K562 (cell line): Measurements from ENCODE around the gene MAB21L2. TPM values are rescaled to one million over a fixed set of nuclear protein-coding genes. Genes with fewer than 3 reads are reported as not detected.

Source experiments
- ATAC-seq: fragments of 200-7000 bp; cut with Tn5 transposase; 3 replicates; pipeline ENCODE4 v1.9.1; 2020; ENCODE audit warnings: moderate library complexity
- BruUV-seq: library from RNA; stranded (reverse); fragments of 400-500 nt; replicated peaks from 2 replicates; lab custom pipeline; 2021; lab: Mats Ljungman, UMichigan
- CTCF ChIA-PET: fragments of 300-600 bp; formaldehyde crosslinking; extraction: SDS; loops from one replicate; lab custom pipeline; 2021; ENCODE audit warnings: low intra/inter-chr PET ratio; lab: Yijun Ruan, JAX
- POLR2A ChIA-PET: fragments of 300-600, 350-650 bp; sonication (Branson Sonifier 250); formaldehyde crosslinking; extraction: SDS; loops from one replicate; lab custom pipeline; 2021; ENCODE audit warnings: antibody characterized with exemption, inconsistent platforms; lab: Yijun Ruan, JAX
- DNase-seq, 4 experiments: peaks; one replicate each; pipeline versions ENCODE4 v3.0.0 to v3.0.0-alpha.2; 2011 to 2018; ENCODE audit warnings: low spot score in 3 of 4, mixed read lengths in 3 of 4; ENCODE audit errors: extremely low read depth in 1 of 4
- FAIRE-seq: peaks from 2 replicates; lab custom pipeline; 2011; peaks lifted over from hg19 to GRCh38; lab: Jason Lieb, UNC
- H2AFZ ChIP-seq: 2 replicates; pipeline ENCODE4 v1.6.0; 2011; ENCODE audit warnings: low read depth, low read length, control low read depth, inconsistent platforms
- H3K27ac ChIP-seq: fragments of 200-600 bp; 3 replicates; pipeline ENCODE4 v1.8.0; 2011; ENCODE audit warnings: low read depth, mild to moderate bottlenecking, control low read depth, inconsistent platforms, low read length, moderate library complexity, mixed read lengths; ENCODE audit errors: extremely low read depth
- H3K27me3 ChIP-seq, 2 experiments: fragments of 300-600 bp in 1 of 2; 2 replicates in 1 of 2; 3 replicates in 1 of 2; pipeline versions ENCODE4 v1.6.0 to v1.8.0; 2011; ENCODE audit warnings: inconsistent platforms in 2 of 2, low read length in 2 of 2, mild to moderate bottlenecking in 1 of 2, mixed read lengths in 1 of 2, moderate library complexity in 1 of 2; ENCODE audit not compliant: control insufficient read depth in 2 of 2, insufficient read depth in 2 of 2
- H3K36me3 ChIP-seq: fragments of 300-600 bp; 3 replicates; pipeline ENCODE4 v1.8.0; 2011; ENCODE audit warnings: mild to moderate bottlenecking, low read length, inconsistent platforms; ENCODE audit not compliant: control insufficient read depth, insufficient read depth
- H3K4me1 ChIP-seq, 2 experiments: fragments of 200-600 bp in 1 of 2; replicated peaks in 1 of 2; 2 replicates in 1 of 2; 3 replicates in 1 of 2; pipeline versions ENCODE4 v1.5.1 to v1.8.0; 2011; ENCODE audit warnings: inconsistent platforms in 2 of 2, low read length in 2 of 2, mild to moderate bottlenecking in 1 of 2, mixed read lengths in 1 of 2, moderate library complexity in 1 of 2; ENCODE audit not compliant: control insufficient read depth in 2 of 2, insufficient read depth in 2 of 2
- H3K4me2 ChIP-seq: 2 replicates; pipeline ENCODE4 v1.6.1; 2011; ENCODE audit warnings: low read length, control low read depth, inconsistent platforms, mixed read lengths; ENCODE audit not compliant: insufficient read depth
- H3K4me3 ChIP-seq: fragments of 200-600 bp; sonication (generic), shearing (Covaris generic); 2 replicates; pipeline ENCODE4 v1.5.1; 2016; ENCODE audit warnings: control low read depth, inconsistent platforms
- H3K79me2 ChIP-seq: fragments of 200-600 bp; 3 replicates; pipeline ENCODE4 v1.8.0; 2011; ENCODE audit warnings: low read length, inconsistent platforms; ENCODE audit not compliant: control insufficient read depth, insufficient read depth
- H3K9ac ChIP-seq, 2 experiments: 2 replicates each; pipeline versions ENCODE4 v1.6.0 to v1.6.1; 2011; ENCODE audit warnings: low read depth in 2 of 2, low read length in 2 of 2, control low read depth in 1 of 2, inconsistent platforms in 1 of 2, mild to moderate bottlenecking in 1 of 2, mixed read lengths in 1 of 2; ENCODE audit not compliant: insufficient read depth in 1 of 2
- H3K9me1 ChIP-seq: one replicate; pipeline ENCODE4 v1.6.0; 2011; ENCODE audit warnings: inconsistent platforms, mild to moderate bottlenecking, low read length, moderate library complexity; ENCODE audit not compliant: control insufficient read depth, insufficient read depth
- H3K9me3 ChIP-seq: replicated peaks from 2 replicates; pipeline ENCODE4 v1.5.1; 2011; ENCODE audit warnings: low read depth, low read length, inconsistent platforms; ENCODE audit not compliant: control insufficient read depth, insufficient read depth
- H4K20me1 ChIP-seq: replicated peaks from 2 replicates; pipeline ENCODE4 v1.6.1; 2011; ENCODE audit warnings: low read length, inconsistent platforms, mixed read lengths; ENCODE audit not compliant: control insufficient read depth, insufficient read depth
- ARHGAP35 ChIP-seq: fragments of 450-650 bp; IDR thresholded peaks from 2 replicates; pipeline ENCODE4 v1.6.1; 2018; ENCODE audit not compliant: partially characterized antibody
- ETV5 ChIP-seq: sonication (generic); formaldehyde crosslinking; IDR thresholded peaks from 2 replicates; pipeline ENCODE4 v1.4.0; 2020; ENCODE audit warnings: low read depth, mild to moderate bottlenecking, missing genetic modification reagents
- NCOR1 ChIP-seq: fragments of 450-650 bp; IDR thresholded peaks from 2 replicates; pipeline ENCODE4 v1.6.1; 2016; ENCODE audit warnings: mild to moderate bottlenecking, moderate library complexity
- RAD51 ChIP-seq: fragments of 450-650 bp; IDR thresholded peaks from 2 replicates; pipeline ENCODE4 v1.7.1; 2016; ENCODE audit warnings: low read depth, mild to moderate bottlenecking, borderline replicate concordance
- TFAM ChIP-seq: fragments of 250-450 bp; sonication (Bioruptor Pico); conservative IDR thresholded peaks from 2 replicates; pipeline ENCODE4 v1.5.0; 2021; ENCODE audit warnings: mild to moderate bottlenecking, moderate library complexity
- WGBS: fragments of 100-300 bp; shearing (Covaris generic); methylation state at CpG from one replicate; pipeline ENCODE4 v1.1.6; 2016; ENCODE audit warnings: low coverage, mixed read lengths; ENCODE audit not compliant: insufficient coverage; ENCODE audit errors: missing lambda C conversion rate; 5-methylcytosine and 5-hydroxymethylcytosine counted together
- in situ Hi-C: fragments of 300-500 bp; cut with MboI; formaldehyde crosslinking; loops from 4 replicates; pipeline ENCODE4 v1.15.0; 2018; ENCODE audit warnings: inconsistent platforms, mixed read lengths
- intact Hi-C: fragments of 100-400 bp; cut with micrococcal nuclease; formaldehyde crosslinking; loops from 2 replicates; pipeline ENCODE4 v1.14.2; 2022
- polyA plus RNA-seq, 8 experiments: library from polyadenylated mRNA; depleted of rRNA in 4 of 8; stranded (reverse) in 5 of 8; unstranded in 3 of 8; fragments of >200 nt; fragmentation: Nextera tagmentation in 2 of 8; fragmentation: Illumina TruSeq in 1 of 8; extraction: Ambion mirVana in 2 of 8; extraction: Trizol in 1 of 8; gene quantifications; 2 replicates each; pipeline versions ENCODE4 v1.2.1 to v1.2.3, GENCODE V29; 2011 to 2014; ENCODE audit warnings: inconsistent platforms in 1 of 8, missing spikeins in 1 of 8
- total RNA-seq, 7 experiments: library from RNA; depleted of rRNA in 6 of 7; stranded (reverse); fragments of >200 nt in 6 of 7; fragmentation: Illumina TruSeq in 2 of 7; extraction: Trizol in 2 of 7; gene quantifications; 2 replicates each; pipeline versions ENCODE4 v1.2.1 to v1.2.3, GENCODE V29; 2011 to 2021; ENCODE audit warnings: low replicate concordance in 1 of 7
- TF ChIP-seq, protein P1 (sequence below): fragments of 450-650 bp; formaldehyde crosslinking; IDR thresholded peaks from 2 replicates; pipeline ENCODE4 v1.4.0; 2020; ENCODE audit warnings: mild to moderate bottlenecking, moderate library complexity
- TF ChIP-seq, protein P2 (sequence below): fragments of 250-450 bp; sonication (Bioruptor Pico); IDR thresholded peaks from 2 replicates; pipeline ENCODE4 v1.8.0; 2021; ENCODE audit warnings: moderate library complexity, mild to moderate bottlenecking, inconsistent platforms

The MAB21L2 gene
- total and polyA plus RNA-seq, 9 of the 15 experiments (the other 6 are each of a cell fraction or from before 2014, with no cell fraction given): not detected

DNA sequence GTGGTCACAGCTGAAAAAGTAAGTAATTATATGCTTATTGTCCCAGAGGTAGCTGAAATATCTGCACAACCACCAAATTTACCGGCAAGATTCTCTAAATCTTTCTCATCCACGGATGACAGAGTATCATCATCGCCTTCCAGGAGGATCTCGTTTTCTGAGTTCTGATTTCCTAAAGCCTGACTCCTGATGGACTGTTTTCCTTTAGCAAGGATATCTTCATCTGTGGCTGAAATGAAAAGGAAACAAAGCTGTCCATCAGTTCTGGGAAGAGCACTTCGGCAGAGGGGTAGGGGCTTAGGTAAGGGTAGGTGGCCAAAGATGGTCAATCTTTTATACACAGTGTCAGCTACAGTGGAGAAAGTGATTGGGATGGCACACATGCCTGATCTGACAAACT, 8.7 kb downstream of the MAB21L2 start:
- ATAC-seq (no peak), FAIRE-seq (no peak)
- H3K79me2 ChIP-seq: no peaks in the 10 kb centered on the region

More for the DNA sequence above, 8.7 kb downstream of the MAB21L2 start:
- CTCF ChIA-PET: no interaction called here
- H3K9me3 ChIP-seq: no peaks in the 10 kb centered on the region
- TF ChIP-seq, protein P1, sequence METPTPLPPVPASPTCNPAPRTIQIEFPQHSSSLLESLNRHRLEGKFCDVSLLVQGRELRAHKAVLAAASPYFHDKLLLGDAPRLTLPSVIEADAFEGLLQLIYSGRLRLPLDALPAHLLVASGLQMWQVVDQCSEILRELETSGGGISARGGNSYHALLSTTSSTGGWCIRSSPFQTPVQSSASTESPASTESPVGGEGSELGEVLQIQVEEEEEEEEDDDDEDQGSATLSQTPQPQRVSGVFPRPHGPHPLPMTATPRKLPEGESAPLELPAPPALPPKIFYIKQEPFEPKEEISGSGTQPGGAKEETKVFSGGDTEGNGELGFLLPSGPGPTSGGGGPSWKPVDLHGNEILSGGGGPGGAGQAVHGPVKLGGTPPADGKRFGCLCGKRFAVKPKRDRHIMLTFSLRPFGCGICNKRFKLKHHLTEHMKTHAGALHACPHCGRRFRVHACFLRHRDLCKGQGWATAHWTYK (CRISPR knock-in tag): no peak
- no peak for TF ChIP-seq TFAM (CRISPR knock-in tag)
- TF ChIP-seq NCOR1: no peak
- TF ChIP-seq ARHGAP35: no peak
- TF ChIP-seq ETV5 (CRISPR knock-in tag): no peak
- no peak for TF ChIP-seq RAD51
- TF ChIP-seq, protein P2, sequence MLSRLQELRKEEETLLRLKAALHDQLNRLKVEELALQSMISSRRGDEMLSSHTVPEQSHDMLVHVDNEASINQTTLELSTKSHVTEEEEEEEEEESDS (CRISPR knock-in tag): no peak
- TF ChIP-seq, all 486 proteins: peak for 0
- intact Hi-C loops: loop anchor here (5.0 kb wide), 1 partner anchor 98 kb away; no protein-coding TSS in a partner anchor
- Histone ChIP-seq H3K36me3 (peaks cover 30% of the 10 kb centered on the region; the same call in 1 of the 3 replicates), H2AFZ (no peak overlapping the region), H3K9me1 (no peaks in the 10 kb centered on the region), H3K4me2 (no peak overlapping the region), H3K27ac (no peak overlapping the region), H4K20me1 (no peaks in the 10 kb centered on the region), H3K4me3 (no peak overlapping the region), H3K27me3 (no peaks in the 10 kb centered on the region), H3K4me1 (no peaks in the 10 kb centered on the region), H3K9ac (no peak overlapping the region)
- POLR2A ChIA-PET: no interaction called here
- BruUV-seq: no TSS peak
- no peak for DNase-seq
- WGBS: 93% methylated on average over 5 of the region's 5 CpGs
- in situ Hi-C loops: no loop called here
